Measurements from ENCODE around the gene APBA2.

- TF ChIP-seq CTCF (IDR thresholded peaks at IDR 0.05): no peak
- TF ChIP-seq POLR2A (IDR thresholded peaks at IDR 0.05): no peak
- no peak for TF ChIP-seq EP300 (IDR thresholded peaks at IDR 0.05)
These were observed 15.8 kb downstream of the APBA2 start for GRCh38 chr15:28901587-28901980.

All from tibial nerve (tissue), 4 donors.